ENCODE results near the gene OFD1.

GRCh38 chrX:13815664-13816063, 81.1 kb downstream of the OFD1 start:
- TF ChIP-seq TEAD4 (IDR thresholded peaks at IDR 0.05): no peak
- no peak for TF ChIP-seq MAX (IDR thresholded peaks at IDR 0.05)
- no peak for TF ChIP-seq CEBPB (IDR thresholded peaks at IDR 0.05)
- TF ChIP-seq EP300 (IDR thresholded peaks at IDR 0.05; ENCODE audit: borderline replicate concordance): no peak
